Measurements from ENCODE around the gene SAMD13.
"Not testable (repeated sequence)": the region's sequence is repeated elsewhere in the genome, so short reads cannot be mapped to it uniquely, and the experiment has no call there.

SAMD13 gene

DNA sequence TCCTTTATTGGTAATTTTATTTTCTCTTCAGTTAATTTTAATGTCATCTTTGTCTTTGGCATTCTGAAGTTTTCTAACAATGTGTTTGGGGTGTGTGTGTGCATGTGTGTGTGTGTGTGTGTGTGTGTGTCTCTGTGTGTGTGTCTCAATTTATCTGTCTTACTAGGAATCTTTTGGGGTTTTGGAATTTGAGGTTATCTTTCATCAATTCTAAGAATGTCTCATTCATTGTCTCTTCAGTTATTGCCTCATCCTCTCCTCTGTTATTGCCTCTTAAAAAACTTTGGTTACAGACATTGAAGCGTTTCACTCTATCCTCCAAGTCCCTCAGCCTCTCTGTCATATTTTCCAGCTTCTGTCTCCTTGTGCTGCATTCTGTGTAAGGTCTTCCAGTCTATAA lies 18.1 kb upstream of the SAMD13 start:
- no peak for DNase-seq (ENCODE audit: low read depth in 2 of 2)

- DNase-seq (ENCODE audit: low read depth in 2 of 2) = no peak
These were observed 15.4 kb upstream of the SAMD13 start for GRCh38 chr1:84286071-84286470.

- not testable (repeated sequence) for DNase-seq (ENCODE audit: low read depth in 2 of 2)
These were observed 14.1 kb upstream of the SAMD13 start for GRCh38 chr1:84287389-84287788.

DNA sequence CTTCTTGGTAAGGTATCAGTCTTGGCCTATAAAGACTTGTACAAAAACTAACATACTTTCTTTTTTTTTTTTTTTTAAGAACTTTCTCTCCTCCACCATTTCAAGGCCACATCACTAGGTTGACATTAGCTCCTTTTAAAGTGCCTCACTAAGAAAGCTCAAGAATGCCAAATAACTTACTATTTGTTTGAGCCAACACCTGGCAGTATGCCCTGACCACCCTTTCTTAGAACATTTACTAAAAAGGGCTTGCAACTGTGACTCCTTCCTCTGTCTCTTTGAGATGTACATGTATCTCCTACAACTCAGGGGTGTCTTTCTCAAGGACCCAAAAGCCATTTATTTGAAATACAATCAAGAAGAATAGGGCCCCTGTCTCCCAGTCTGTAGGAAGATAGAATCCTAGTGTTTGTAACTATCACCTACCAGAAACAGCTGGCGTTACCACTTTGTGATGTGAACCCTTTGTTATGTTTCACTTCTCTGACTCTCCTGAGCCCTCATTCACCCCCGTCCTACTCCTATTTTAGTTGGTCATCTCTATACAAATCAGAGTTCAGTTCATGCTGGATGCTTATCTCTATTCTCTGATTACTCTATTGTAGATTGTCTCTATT lies 12.2 kb upstream of the SAMD13 start:
- DNase-seq (ENCODE audit: low read depth in 2 of 2) = no peak

DNA sequence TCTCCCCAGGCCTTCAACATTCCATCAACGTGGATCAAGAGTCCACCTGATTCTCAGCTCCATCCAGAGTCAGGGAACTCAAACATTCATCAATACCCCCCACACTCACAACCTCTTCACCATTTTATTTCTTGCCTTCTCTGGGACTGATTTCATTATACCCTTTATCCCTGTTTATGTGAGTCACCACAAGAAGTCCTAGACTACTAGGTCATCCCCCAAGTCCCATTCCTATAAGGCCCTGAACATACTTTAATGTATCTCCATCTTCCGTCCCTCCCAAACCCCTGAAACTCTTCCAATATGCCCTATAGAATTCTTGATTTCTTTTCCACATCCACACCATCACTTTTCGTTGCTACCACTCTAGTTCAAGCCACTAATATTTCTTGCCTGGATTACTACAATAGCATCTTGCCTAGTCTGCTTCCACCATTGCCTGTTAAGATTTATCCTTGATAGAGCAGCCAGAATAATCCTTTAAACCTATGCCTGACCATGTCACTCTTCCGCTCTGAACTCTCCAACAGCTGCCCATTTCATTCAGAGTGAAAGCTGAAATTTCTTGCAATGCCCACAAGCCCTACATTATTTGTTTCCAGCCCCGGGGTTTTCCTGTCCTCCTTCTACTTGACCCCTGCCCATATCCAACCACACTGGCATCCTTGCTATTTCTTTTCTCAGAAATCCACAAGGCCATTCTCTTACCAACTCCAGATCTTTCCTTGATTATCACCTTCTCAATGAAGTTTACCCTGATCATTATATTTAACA lies 9.4 kb upstream of the SAMD13 start:
- no peak for DNase-seq (ENCODE audit: low read depth in 2 of 2)

GRCh38 chr1:84293766-84294165 lies 7.7 kb upstream of the SAMD13 start:
- DNase-seq (ENCODE audit: low read depth in 2 of 2) = no peak

DNA sequence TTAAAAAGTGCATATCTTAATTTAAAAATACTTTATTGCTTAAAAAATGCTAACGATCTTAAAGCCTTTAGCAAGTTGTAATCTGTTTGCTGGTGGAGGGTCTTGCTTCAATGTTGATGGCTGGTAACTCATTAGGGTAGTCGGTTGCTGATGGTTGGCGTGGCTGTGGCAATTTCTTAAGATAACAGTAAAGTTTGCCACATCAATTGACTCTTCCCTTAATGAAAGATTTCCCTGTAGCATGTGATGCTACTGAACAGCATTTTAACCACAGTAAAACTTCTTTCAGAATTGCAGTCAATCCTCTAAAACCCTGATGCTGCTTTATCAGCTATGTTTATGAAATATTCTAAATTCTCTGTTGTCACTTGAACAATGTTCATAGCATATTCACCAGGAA lies 6.8 kb upstream of the SAMD13 start:
- no peak for DNase-seq (ENCODE audit: low read depth in 2 of 2)

- DNase-seq (ENCODE audit: low read depth in 2 of 2) = no peak
These were observed 3.8 kb upstream of the SAMD13 start for GRCh38 chr1:84297546-84298244.

DNA sequence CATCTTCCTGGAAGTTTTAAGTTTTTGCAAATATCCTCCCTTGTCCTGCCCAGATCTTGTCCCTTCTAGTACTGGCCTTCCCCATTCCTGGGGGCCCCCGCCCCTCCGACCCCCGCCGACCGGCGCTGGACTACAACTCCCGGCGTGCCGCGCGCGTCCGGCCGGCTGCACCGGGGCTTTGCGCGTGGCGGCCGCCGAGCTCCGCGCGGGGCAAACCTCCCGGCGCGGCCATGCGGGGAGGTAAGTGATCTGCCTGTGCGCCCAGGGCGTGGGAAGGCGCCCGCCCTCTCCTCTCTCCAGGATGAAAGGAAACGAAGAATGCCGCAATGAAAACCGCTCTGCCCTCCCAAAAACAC lies 3.2 kb upstream of the SAMD13 start:
- DNase-seq (ENCODE audit: low read depth in 2 of 2) = peak in 1 of 2 donors; percentile 30

- DNase-seq (ENCODE audit: low read depth in 2 of 2) = no peak
These were observed 2.6 kb upstream of the SAMD13 start for GRCh38 chr1:84298684-84299535.

DNA sequence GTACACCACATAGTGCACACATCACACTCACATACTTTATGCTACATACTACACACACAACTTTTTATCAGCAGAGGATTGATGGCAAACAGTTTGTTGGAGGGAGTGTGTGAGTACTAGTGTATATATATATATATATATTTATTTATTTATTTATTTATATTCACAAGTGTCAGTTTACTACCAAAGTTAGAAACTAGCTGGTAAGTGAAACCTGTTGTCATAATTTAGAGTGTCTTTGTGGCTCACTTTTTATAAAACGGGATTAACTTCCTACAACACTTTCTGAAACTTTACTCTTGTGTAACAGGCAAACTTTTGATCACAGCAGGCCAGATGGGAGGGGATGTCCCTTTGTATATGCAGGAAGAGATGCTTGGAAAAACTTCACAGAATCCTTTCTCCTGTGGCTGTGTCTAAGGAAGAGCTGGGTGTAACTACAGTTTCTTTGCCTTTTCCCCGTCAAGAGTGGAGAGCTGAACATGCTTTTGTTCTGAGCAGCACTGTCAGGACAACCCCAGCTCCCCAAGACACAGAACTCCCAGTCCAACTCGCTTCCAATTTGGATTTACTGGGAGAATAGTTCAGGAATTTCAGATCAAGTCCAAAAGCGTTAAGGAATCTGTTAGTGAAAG lies 1.9 kb upstream of the SAMD13 start:
- DNase-seq (ENCODE audit: low read depth in 2 of 2) = no peak

DNA sequence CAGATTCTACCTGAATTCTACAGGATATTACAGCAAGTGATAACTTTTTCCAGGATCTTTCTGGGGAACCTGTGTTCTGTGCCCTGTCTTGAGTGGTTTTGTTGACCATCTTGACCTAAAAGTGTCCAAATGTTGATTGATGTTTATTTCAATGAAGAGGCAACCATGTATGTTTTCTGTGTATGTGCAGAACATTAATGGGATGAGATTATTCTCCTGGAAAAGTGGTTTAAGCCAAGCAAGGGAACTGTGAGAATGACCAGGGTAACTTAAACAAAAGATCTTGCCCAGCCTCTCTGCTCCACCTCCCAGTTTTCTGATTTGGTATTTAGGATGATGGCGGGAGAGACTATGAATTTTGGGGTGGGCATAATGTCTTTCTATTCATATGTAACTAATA lies 1.0 kb upstream of the SAMD13 start:
- no peak for DNase-seq (ENCODE audit: low read depth in 2 of 2)

DNA sequence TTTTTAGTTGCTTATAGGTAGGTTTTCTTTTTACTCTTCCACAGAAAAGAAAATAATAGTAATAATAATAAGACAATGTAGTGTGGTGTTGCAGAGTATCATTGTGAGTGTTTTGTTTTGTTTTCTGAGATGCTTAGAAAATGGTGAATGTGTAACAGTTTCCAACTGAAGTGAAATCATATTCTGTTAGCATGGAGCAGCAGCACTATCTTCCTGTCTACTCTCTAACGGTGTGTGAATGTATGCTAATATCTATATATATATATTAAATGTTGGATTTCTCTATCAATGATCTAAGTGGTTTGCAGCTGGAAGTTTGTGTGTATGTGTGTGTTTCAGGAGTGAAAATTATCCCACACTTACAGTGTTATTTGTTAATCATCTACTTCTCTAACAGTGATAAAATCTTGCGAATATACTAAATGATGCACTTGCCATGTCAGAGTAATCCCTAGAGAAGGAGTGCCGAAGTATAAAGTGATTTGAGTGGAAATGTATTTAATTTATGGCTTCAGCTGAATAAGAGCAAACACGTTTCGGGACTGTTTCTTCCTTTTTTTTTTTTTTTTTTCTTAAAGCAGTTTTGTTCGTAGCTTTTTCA lies 377 bp downstream of the SAMD13 start:
- DNase-seq (ENCODE audit: low read depth in 2 of 2) = no peak

GRCh38 chr1:84303314-84303830 lies 1.9 kb downstream of the SAMD13 start:
- DNase-seq (ENCODE audit: low read depth in 2 of 2) = no peak

GRCh38 chr1:84307398-84307797 lies 5.9 kb downstream of the SAMD13 start:
- no peak for DNase-seq (ENCODE audit: low read depth in 2 of 2)

DNA sequence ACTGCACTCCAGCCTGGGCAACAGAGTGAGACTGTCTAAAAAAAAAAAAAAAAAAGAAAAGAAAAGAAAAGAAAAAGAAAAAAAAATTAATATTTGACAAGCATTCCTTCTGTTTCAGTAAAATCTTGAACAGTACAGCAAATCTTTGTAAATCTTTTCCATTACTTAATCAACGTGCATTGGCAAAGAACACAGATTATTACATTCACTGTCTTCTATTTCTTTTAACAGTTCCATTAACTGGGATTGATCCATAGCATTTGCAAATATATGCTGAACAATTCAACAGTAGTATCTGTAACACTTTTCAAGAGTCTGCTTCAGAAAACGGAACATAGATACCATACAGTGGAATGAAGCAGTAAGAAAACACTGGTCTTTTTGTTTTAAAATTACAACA lies 9.8 kb downstream of the SAMD13 start:
- DNase-seq (ENCODE audit: low read depth in 2 of 2) = no peak

DNA sequence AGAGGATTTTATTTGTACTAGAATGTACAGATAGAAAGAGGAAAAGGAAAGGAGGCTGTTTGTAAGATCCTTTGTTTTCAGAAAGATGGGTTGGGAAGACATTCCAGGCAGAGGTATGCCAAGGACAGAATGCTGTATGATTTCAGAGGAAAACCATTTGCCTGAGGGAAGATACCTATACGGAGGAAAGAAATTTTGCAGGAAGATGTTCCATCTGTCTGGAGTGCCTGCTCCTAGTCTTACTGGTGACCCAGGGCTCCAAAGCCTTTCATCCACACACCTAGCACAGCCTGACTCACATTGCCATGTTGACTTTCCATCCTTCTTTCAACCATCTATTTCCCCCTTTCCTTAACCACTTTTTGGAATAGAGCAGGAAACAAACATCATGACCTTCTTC lies 18.2 kb downstream of the SAMD13 start:
- DNase-seq (ENCODE audit: low read depth in 2 of 2) = no peak

DNA sequence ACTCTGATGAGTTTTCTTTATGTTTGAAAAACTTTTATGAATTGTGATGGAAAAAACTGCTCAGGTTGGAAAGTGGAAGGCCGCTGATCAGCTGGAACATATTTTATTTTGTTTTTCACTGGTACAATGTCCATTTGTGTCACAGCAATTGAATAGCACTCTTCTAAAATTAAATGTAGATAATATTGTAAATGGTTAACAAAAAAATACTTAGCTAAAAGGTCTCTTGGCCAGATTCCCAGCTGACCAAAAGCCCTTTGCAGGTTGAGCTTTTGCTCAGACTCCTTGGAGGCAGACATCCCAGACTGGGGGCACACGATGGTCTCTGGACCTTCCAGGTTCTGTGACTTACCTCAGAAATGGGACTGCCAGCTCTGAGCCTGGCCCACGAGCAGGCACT lies 26.3 kb downstream of the SAMD13 start:
- DNase-seq (ENCODE audit: low read depth in 2 of 2) = no peak

GRCh38 chr1:84330125-84330984 lies 28.8 kb downstream of the SAMD13 start:
- no peak for DNase-seq (ENCODE audit: low read depth in 2 of 2)

GRCh38 chr1:84339503-84339902 lies 38.0 kb downstream of the SAMD13 start:
- no peak for DNase-seq (ENCODE audit: low read depth in 2 of 2)

Measured in stimulated activated CD4-positive, alpha-beta T cell treated with anti-CD3 and anti-CD28 coated beads, Interleukin-1b, Interleukin-23, amount 100 ng/mL, for 1 hour (primary cell).